HepG2 (cell line): ENCODE results near the gene KRT10. TPM values are rescaled to one million over a fixed set of nuclear protein-coding genes. Genes with fewer than 3 reads are reported as not detected.

ENCODE experiments used
- ARID5B ChIP-seq: IDR thresholded peaks from 2 replicates; pipeline ENCODE4 v1.4.0; 2020; ENCODE audit warnings: mild to moderate bottlenecking, missing genetic modification reagents
- FOXJ3 ChIP-seq: sonication (generic); formaldehyde crosslinking; IDR thresholded peaks from 2 replicates; pipeline ENCODE4 v1.4.0; 2020; ENCODE audit warnings: missing genetic modification reagents, mild to moderate bottlenecking, borderline replicate concordance
- FOXP1 ChIP-seq, 2 experiments: fragments of 450-650 bp in 1 of 2; IDR thresholded peaks; 2 replicates each; pipeline ENCODE4 v1.6.1; 2017 to 2018; ENCODE audit warnings: antibody characterized with exemption in 1 of 2
- MTERF4 ChIP-seq: sonication (generic); formaldehyde crosslinking; IDR thresholded peaks from 2 replicates; pipeline ENCODE4 v1.8.0; 2023; ENCODE audit warnings: mild to moderate bottlenecking, missing genetic modification reagents
- NFYC ChIP-seq: IDR thresholded peaks from 2 replicates; pipeline ENCODE4 v1.6.1; 2016; ENCODE audit warnings: missing genetic modification reagents, missing compliant biosample characterization
- PRDM15 ChIP-seq: sonication (generic); formaldehyde crosslinking; IDR thresholded peaks from 2 replicates; pipeline ENCODE4 v1.4.0; 2020; ENCODE audit warnings: missing genetic modification reagents
- SMAD9 ChIP-seq: sonication (generic); formaldehyde crosslinking; IDR thresholded peaks from 2 replicates; pipeline ENCODE4 v1.5.1; 2020; ENCODE audit warnings: mild to moderate bottlenecking, missing genetic modification reagents
- TFDP1 ChIP-seq: IDR thresholded peaks from 2 replicates; pipeline ENCODE4 v1.6.1; 2016; ENCODE audit warnings: missing compliant biosample characterization, missing genetic modification reagents, borderline replicate concordance
- TIGD3 ChIP-seq: sonication (generic); formaldehyde crosslinking; IDR thresholded peaks from 2 replicates; pipeline ENCODE4 v1.5.1; 2020; ENCODE audit warnings: mild to moderate bottlenecking, missing genetic modification reagents, borderline replicate concordance
- TOPORS ChIP-seq: sonication (generic); formaldehyde crosslinking; IDR thresholded peaks from 2 replicates; pipeline ENCODE4 v1.8.0; 2023; ENCODE audit warnings: mild to moderate bottlenecking, missing genetic modification reagents
- ZNF724P ChIP-seq: sonication (generic); formaldehyde crosslinking; IDR thresholded peaks from 2 replicates; pipeline ENCODE4 v1.8.0; 2022; ENCODE audit warnings: missing genetic modification reagents, borderline replicate concordance
- ZNF768 ChIP-seq: sonication (generic); formaldehyde crosslinking; IDR thresholded peaks from 2 replicates; pipeline ENCODE4 v1.4.0; 2020; ENCODE audit warnings: missing genetic modification reagents
- ZSCAN20 ChIP-seq: sonication (generic); formaldehyde crosslinking; IDR thresholded peaks from 2 replicates; pipeline ENCODE4 v1.4.0; 2020; ENCODE audit warnings: missing genetic modification reagents, mild to moderate bottlenecking, borderline replicate concordance
- polyA plus RNA-seq, 8 experiments: library from polyadenylated mRNA; depleted of rRNA in 3 of 8; stranded (reverse) in 7 of 8; unstranded in 1 of 8; fragments of >200 nt; fragmentation: Illumina TruSeq in 4 of 8; extraction: Trizol in 4 of 8; gene quantifications; 2 replicates each; pipeline versions ENCODE4 v1.2.1 to v1.2.3, GENCODE V29; 2011 to 2016; ENCODE audit warnings: low read depth in 4 of 8, missing spikeins in 1 of 8, mixed read lengths in 1 of 8; ENCODE audit not compliant: insufficient read depth in 1 of 8
- total RNA-seq, 5 experiments: library from RNA; depleted of rRNA; stranded (reverse); fragments of >200 nt; fragmentation: Illumina TruSeq; extraction: Trizol; gene quantifications; 2 replicates each; pipeline ENCODE4 v1.2.3, GENCODE V29; 2016; ENCODE audit warnings: low read depth in 1 of 5

The KRT10 gene
- total and polyA plus RNA-seq, 2 of the 13 experiments (the other 11 are each of a cell fraction or from before 2014, with no cell fraction given), result 25.1 to 27.5 TPM

- TF ChIP-seq TIGD3 (CRISPR knock-in tag) (no peak), TFDP1 (CRISPR knock-in tag) (no peak), TOPORS (CRISPR knock-in tag) (no peak), FOXJ3 (CRISPR knock-in tag) (0 out of 2 replicates have a peak, but pooled peaks have one; percentile 22), FOXP1 (IDR thresholded peaks at IDR 0.05) (no peak), FOXP1 (CRISPR knock-in tag; IDR thresholded peaks at IDR 0.05) (no peak), MTERF4 (CRISPR knock-in tag) (no peak), PRDM15 (CRISPR knock-in tag) (no peak), ZNF768 (peak; percentile 20; the same call in 1 of the 2 replicates), ARID5B (CRISPR knock-in tag) (0 out of 2 replicates have a peak, but pooled peaks have one; percentile 37), ZNF724P (CRISPR knock-in tag) (no peak), SMAD9 (no peak), ZSCAN20 (CRISPR knock-in tag) (no peak), NFYC (CRISPR knock-in tag) (no peak)
Observed at GRCh38 chr17:40862985-40863733, 40.7 kb upstream of the KRT10 start (continued).
